ENCODE results near the gene THOC5. TPM values are rescaled to one million over a fixed set of nuclear protein-coding genes. Genes with fewer than 3 reads are reported as not detected.
"Not testable (repeated sequence)": the region's sequence is repeated elsewhere in the genome, so short reads cannot be mapped to it uniquely, and the experiment has no call there.

The THOC5 gene
- total RNA-seq, 2 experiments from 2014 or later: 41.6 to 56.2 TPM

GRCh38 chr22:29550005-29550404 lies 3.6 kb downstream of the THOC5 start:
- peaks cover 45% of the 10 kb centered on the region for H3K36me3 Mint-ChIP-seq (ENCODE audit: low read depth)
- POLR2A ChIA-PET: no interaction called here
- no peak overlapping the region for H3K27ac Mint-ChIP-seq

DNA sequence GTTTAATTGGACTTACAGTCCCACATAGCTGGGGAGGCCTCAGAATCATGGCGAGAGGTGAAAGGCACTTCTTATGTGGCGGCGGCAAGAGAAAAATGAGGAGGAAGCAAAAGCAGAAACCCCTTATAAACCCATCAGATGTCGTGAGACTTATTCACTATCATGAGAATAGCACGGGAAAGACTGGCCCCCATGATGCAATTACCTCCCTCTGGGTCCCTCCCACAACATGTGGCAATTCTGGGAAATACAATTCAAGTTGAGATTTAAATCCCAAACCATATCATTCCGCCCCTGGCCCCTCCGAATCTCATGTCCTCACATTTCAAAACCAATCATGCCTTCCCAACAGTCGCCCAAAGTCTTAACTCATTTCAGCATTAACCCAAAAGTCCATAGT lies 8.5 kb downstream of the THOC5 start:
- Mint-ChIP-seq H3K36me3 (ENCODE audit: low read depth) (peaks cover 60% of the 10 kb centered on the region), H3K4me1 (peaks cover 11% of the 10 kb centered on the region)
- CTCF ChIA-PET, H3K27me3 Mint-ChIP-seq, H3K27ac Mint-ChIP-seq, DNase-seq, H3K9me3 Mint-ChIP-seq, H3K4me3 Mint-ChIP-seq: not testable (repeated sequence)
- POLR2A ChIA-PET: interaction anchor here (1.7 kb wide), 1 partner anchor 9 kb away, joined by 8 read pairs; the partner anchor contains the start of gene THOC5

More at GRCh38 chr22:29550005-29550404, 3.6 kb downstream of the THOC5 start:
- Mint-ChIP-seq H3K27me3 (no peaks in the 10 kb centered on the region), H3K4me1 (peaks cover 22% of the 10 kb centered on the region), H3K4me3 (no peak overlapping the region), H3K9me3 (no peaks in the 10 kb centered on the region)
- CTCF ChIA-PET: no interaction called here
- DNase-seq: no peak

DNA sequence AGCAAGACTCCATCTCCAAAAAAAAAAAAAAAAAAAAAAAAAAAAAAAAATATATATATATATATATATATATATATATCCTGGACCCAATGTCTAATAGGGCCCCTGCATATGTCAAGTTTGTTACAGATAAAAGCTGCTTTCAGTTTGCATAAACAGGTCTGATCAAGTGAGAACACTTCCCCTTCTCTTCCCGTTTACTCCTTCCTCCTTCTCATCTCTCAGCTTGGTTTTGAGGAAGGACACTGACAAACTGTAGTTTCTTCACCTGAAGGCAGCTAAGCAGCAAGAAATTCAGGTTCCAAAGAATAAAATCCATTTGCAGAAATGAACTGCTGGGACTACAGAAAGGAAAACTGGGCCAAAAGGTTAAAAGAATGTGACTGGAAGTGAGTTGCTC lies 11.7 kb downstream of the THOC5 start:
- no peak overlapping the region for H3K27ac Mint-ChIP-seq
- POLR2A ChIA-PET: no interaction called here

DNA sequence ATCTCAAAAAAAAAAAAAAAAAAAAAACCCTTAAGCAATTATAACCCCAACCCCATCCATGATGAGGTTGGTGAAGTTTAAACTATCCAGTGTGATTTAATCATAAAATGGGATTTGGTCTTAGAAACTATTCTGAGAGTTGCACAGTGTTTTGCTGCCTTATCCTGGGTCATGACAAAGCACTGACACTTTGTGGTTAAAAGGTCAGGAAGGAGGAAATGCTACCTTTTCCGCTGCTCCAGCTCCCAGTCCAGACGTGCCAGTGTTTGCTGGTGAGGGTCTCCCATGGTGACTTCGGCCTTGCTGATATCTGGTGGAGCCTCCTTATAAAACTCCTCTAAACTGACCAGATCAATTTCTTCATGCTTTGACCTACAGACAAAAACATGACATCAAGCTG lies 14.5 kb downstream of the THOC5 start:
- ChIA-PET CTCF (no interaction called here), POLR2A (no interaction called here)

More for the DNA sequence above, 11.7 kb downstream of the THOC5 start:
- Mint-ChIP-seq H3K4me1 (peaks cover 4% of the 10 kb centered on the region), H3K27me3 (no peaks in the 10 kb centered on the region), H3K4me3 (no peak overlapping the region), H3K9me3 (no peaks in the 10 kb centered on the region), H3K36me3 (ENCODE audit: low read depth) (peaks cover 48% of the 10 kb centered on the region)
- DNase-seq: no peak
- CTCF ChIA-PET: interaction anchor here (1.9 kb wide), 1 partner anchor 12 kb away, joined by 5 read pairs; the partner anchor contains the start of gene THOC5

DNA sequence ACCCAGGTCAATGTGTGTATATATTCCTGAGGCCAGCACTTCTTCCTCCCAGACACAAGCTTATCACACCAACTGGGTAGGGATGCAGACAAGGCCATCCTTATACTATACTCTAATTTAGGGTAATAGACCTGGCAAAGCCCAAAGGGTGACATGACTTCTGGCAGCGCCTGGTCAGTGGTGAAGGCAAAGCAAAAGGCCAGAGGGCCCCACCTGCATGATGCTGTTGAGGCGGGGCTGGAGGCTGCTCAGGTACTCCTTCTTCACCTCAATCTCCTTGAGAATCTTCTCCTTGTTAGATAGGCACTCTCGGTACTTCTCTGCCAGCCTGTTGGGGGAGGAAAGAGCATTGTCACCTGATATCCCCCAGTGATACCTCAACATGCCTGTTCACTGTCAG lies 17.1 kb downstream of the THOC5 start:
- Mint-ChIP-seq H3K4me3 (no peak overlapping the region), H3K9me3 (no peaks in the 10 kb centered on the region), H3K27me3 (no peaks in the 10 kb centered on the region), H3K36me3 (ENCODE audit: low read depth) (peaks cover 55% of the 10 kb centered on the region), H3K27ac (no peak overlapping the region), H3K4me1 (peaks cover 2% of the 10 kb centered on the region)
- DNase-seq: no peak
- CTCF ChIA-PET: no interaction called here
- POLR2A ChIA-PET: no interaction called here

More for the DNA sequence above, 14.5 kb downstream of the THOC5 start:
- Mint-ChIP-seq H3K4me1 (peaks cover 4% of the 10 kb centered on the region), H3K27me3 (no peaks in the 10 kb centered on the region), H3K27ac (peak overlapping the region; percentile 21), H3K4me3 (no peak overlapping the region), H3K36me3 (ENCODE audit: low read depth) (peaks cover 50% of the 10 kb centered on the region), H3K9me3 (no peaks in the 10 kb centered on the region)
- no peak for DNase-seq

- no peaks in the 10 kb centered on the region for H3K27me3 Mint-ChIP-seq
- no peak for DNase-seq
- H3K27ac Mint-ChIP-seq: no peak overlapping the region
- no peaks in the 10 kb centered on the region for H3K4me1 Mint-ChIP-seq
- ChIA-PET POLR2A (interaction anchor here (1.8 kb wide), 1 partner anchor 22 kb away, joined by 5 read pairs; the partner anchor contains the start of gene THOC5), CTCF (no interaction called here)
- peaks cover 57% of the 10 kb centered on the region for H3K36me3 Mint-ChIP-seq (ENCODE audit: low read depth)
- no peaks in the 10 kb centered on the region for H3K9me3 Mint-ChIP-seq
- H3K4me3 Mint-ChIP-seq: no peak overlapping the region
These were observed 22.1 kb downstream of the THOC5 start for GRCh38 chr22:29531419-29531818.

GRCh38 chr22:29530716-29531115 lies 22.8 kb downstream of the THOC5 start:
- no peaks in the 10 kb centered on the region for H3K27me3 Mint-ChIP-seq
- H3K4me3 Mint-ChIP-seq: no peak overlapping the region
- H3K36me3 Mint-ChIP-seq (ENCODE audit: low read depth): peaks cover 55% of the 10 kb centered on the region
- H3K9me3 Mint-ChIP-seq: no peaks in the 10 kb centered on the region
- DNase-seq: no peak
- no peak overlapping the region for H3K27ac Mint-ChIP-seq
- H3K4me1 Mint-ChIP-seq: no peaks in the 10 kb centered on the region
- ChIA-PET CTCF (interaction anchor here (0.6 kb wide), 1 partner anchor 1070 kb away, joined by 3 read pairs; no protein-coding TSS in a partner anchor), POLR2A (interaction anchor here (1.8 kb wide), 1 partner anchor 23 kb away, joined by 5 read pairs; the partner anchor contains the start of gene THOC5)

DNA sequence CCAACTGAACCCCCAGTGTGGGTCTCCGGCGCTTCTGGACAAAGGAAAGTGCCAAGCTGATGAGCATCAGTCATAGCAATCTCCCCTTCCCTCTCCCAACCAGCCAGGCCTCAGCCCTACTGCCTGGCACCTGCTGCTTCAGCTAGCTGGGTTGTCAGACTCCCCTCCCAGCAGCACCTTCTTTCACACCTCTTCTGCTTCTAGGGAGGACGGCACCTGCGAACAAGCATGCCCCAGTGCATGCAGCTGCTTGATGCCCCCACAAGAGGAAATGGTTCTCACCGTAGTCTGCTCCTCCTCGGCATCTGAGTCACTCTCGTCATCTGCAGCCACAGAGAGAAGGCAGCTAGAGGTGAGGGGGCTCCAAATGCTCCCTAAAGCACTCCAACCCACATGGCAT lies 25.4 kb downstream of the THOC5 start:
- no peaks in the 10 kb centered on the region for H3K27me3 Mint-ChIP-seq
- CTCF ChIA-PET: no interaction called here
- POLR2A ChIA-PET: interaction anchor here (1.1 kb wide), 1 partner anchor 9 kb away, joined by 4 read pairs; no protein-coding TSS in a partner anchor
- H3K4me1 Mint-ChIP-seq: no peaks in the 10 kb centered on the region
- no peaks in the 10 kb centered on the region for H3K9me3 Mint-ChIP-seq
- no peak for DNase-seq
- no peak overlapping the region for H3K27ac Mint-ChIP-seq
- peaks cover 66% of the 10 kb centered on the region for H3K36me3 Mint-ChIP-seq (ENCODE audit: low read depth)
- no peak overlapping the region for H3K4me3 Mint-ChIP-seq

DNA sequence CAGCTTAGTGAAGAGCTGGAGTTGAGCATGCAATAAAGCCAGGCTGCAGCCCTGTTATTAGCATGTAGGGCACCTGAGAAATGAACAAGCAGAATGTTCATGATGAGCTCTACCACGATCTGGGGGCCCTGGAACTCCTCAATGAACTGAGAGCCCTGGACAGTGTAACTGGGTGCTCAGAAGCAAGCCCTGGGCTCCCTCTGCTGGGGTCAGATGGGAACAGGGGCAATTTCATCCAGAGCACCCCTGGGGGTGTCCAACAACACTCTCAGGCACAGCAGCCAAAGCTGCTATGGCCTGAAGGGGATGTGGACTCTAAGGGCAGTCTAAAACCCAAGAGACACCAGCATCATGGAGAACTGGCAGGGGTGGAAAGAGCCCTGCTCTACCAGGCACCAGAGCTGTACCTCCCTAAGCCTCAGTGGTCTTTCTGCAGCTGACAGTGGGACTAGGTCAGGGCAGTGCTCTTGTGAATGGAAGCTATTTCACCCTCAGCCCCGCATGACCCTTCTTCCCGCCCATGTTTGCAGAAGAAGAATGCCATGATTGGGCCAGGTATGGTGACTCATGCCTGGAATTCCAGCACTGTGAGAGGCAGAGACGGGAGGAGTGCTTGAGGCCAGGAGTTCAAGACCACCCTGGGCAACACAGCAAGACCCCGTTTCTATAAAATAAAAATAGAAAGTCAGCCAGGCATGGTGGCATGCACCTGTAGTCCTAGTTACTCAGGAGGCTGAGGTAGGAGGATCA lies 28.9 kb downstream of the THOC5 start:
- ChIA-PET CTCF (interaction anchor here (1.7 kb wide), 1 partner anchor 128 kb away, joined by 9 read pairs; no protein-coding TSS in a partner anchor), POLR2A (no interaction called here)
- H3K4me1 Mint-ChIP-seq: no peaks in the 10 kb centered on the region
- H3K27me3 Mint-ChIP-seq: no peaks in the 10 kb centered on the region
- H3K4me3 Mint-ChIP-seq: no peak overlapping the region
- H3K27ac Mint-ChIP-seq: no peak overlapping the region
- H3K9me3 Mint-ChIP-seq: no peaks in the 10 kb centered on the region
- DNase-seq: peak; percentile 30
- peaks cover 67% of the 10 kb centered on the region for H3K36me3 Mint-ChIP-seq (ENCODE audit: low read depth)

DNA sequence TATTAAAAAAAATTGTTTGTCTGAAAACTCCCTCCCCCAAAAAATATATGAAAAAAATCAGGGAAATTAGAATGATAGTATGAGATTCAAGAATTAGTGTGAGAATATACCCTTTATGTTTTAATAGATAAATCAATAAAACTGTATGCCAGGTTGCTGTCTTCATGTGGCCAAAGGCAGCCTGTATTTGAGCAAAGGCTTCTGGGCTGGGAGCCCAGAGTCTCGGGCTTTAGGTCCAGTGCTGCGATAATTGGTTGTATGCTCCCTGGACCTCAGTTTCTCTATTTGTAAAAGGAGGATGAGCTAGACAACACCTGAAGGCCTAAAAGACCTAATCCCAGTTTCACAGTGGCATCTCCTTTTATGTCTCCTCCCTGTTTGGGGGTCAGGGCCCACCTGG lies 29.8 kb downstream of the THOC5 start:
- Mint-ChIP-seq H3K4me3 (no peak overlapping the region), H3K36me3 (ENCODE audit: low read depth) (peaks cover 73% of the 10 kb centered on the region), H3K27ac (no peak overlapping the region), H3K9me3 (no peaks in the 10 kb centered on the region), H3K4me1 (no peaks in the 10 kb centered on the region), H3K27me3 (no peaks in the 10 kb centered on the region)
- ChIA-PET POLR2A (no interaction called here), CTCF (interaction anchor here (0.8 to 1.7 kb wide), 2 partner anchors 53 to 127 kb away, joined by 3 to 9 read pairs; no protein-coding TSS in a partner anchor)
- no peak for DNase-seq

DNA sequence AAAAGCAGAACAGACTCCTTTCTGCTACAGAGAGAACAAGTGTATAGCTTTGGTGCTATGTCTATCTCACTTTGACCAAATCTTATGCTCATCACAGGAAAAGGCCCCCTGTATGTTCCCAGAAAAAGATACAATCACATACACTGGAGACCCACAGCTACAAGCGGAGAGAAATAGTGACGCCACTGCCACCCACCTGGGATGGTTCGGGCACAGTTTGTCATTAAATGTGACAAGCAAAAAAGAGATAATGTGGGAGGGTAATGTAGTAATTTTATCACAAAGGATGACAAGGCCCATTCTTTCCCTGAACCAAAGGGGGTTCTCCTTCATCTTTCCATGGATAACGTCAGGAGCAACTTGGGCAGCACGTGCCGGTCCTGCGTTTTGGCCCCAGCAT lies 32.0 kb downstream of the THOC5 start:
- CTCF ChIA-PET: no interaction called here
- H3K9me3 Mint-ChIP-seq: no peaks in the 10 kb centered on the region
- H3K4me3 Mint-ChIP-seq: no peak overlapping the region
- POLR2A ChIA-PET: no interaction called here
- no peak overlapping the region for H3K27ac Mint-ChIP-seq
- DNase-seq: no peak
- peaks cover 72% of the 10 kb centered on the region for H3K36me3 Mint-ChIP-seq (ENCODE audit: low read depth)
- H3K4me1 Mint-ChIP-seq: no peaks in the 10 kb centered on the region
- no peaks in the 10 kb centered on the region for H3K27me3 Mint-ChIP-seq

- ChIA-PET CTCF (no interaction called here), POLR2A (no interaction called here)
- H3K27me3 Mint-ChIP-seq: no peaks in the 10 kb centered on the region
- no peaks in the 10 kb centered on the region for H3K9me3 Mint-ChIP-seq
- DNase-seq: no peak
- H3K4me3 Mint-ChIP-seq: no peak overlapping the region
- no peaks in the 10 kb centered on the region for H3K4me1 Mint-ChIP-seq
- H3K27ac Mint-ChIP-seq: no peak overlapping the region
- peaks cover 74% of the 10 kb centered on the region for H3K36me3 Mint-ChIP-seq (ENCODE audit: low read depth)
These were observed 32.7 kb downstream of the THOC5 start for GRCh38 chr22:29520851-29521250.

DNA sequence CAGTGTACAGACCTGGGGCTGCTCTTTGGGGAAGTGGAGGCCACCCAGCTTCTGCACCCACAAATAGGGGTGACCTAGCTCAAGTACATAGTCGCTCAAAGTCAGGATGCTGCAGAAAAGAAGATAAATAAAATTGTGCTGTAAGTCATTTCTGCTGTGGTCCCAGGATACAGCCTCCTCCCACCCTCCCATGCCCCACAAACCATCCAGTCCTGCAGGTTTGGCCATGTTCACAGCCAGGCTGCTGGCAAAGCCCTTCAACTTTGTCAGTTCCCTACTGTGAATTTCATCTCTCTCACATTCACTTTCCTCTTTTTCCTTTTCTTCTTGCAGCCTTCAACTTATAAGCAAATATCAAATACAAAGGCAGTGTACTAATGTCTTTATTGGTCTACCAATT lies 33.6 kb downstream of the THOC5 start:
- no peaks in the 10 kb centered on the region for H3K4me1 Mint-ChIP-seq
- peaks cover 71% of the 10 kb centered on the region for H3K36me3 Mint-ChIP-seq (ENCODE audit: low read depth)
- ChIA-PET POLR2A (interaction anchor here (1.5 kb wide), 1 partner anchor 7 kb away, joined by 4 read pairs; no protein-coding TSS in a partner anchor), CTCF (no interaction called here)
- H3K27ac Mint-ChIP-seq: no peak overlapping the region
- DNase-seq: no peak
- H3K4me3 Mint-ChIP-seq: no peak overlapping the region
- H3K9me3 Mint-ChIP-seq: no peaks in the 10 kb centered on the region
- H3K27me3 Mint-ChIP-seq: no peaks in the 10 kb centered on the region

DNA sequence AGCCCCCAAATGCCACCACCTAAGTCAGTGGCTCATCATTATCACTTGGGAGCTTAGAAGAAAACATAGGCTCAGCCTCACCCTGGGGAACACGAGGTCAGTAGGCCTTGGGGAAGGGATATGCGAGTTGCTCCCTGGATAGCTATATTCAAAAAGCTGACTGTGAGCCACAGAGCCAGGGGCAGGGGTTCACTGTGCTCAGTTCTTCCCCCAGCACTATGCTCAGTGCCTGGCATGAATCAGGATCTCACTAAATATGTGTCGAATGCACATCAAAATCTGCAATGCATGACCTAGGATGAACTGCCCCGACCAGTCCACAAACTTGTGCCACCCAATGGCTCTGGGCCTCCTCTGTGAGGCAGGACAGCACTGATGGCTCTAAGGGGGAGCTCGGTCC lies 35.1 kb downstream of the THOC5 start:
- H3K4me1 Mint-ChIP-seq: no peaks in the 10 kb centered on the region
- H3K4me3 Mint-ChIP-seq: no peak overlapping the region
- H3K27ac Mint-ChIP-seq: no peak overlapping the region
- CTCF ChIA-PET: no interaction called here
- H3K27me3 Mint-ChIP-seq: no peaks in the 10 kb centered on the region
- POLR2A ChIA-PET: interaction anchor here (1.5 kb wide), 1 partner anchor 9 kb away, joined by 4 read pairs; no protein-coding TSS in a partner anchor
- no peak for DNase-seq
- H3K9me3 Mint-ChIP-seq: no peaks in the 10 kb centered on the region
- H3K36me3 Mint-ChIP-seq (ENCODE audit: low read depth): peaks cover 56% of the 10 kb centered on the region
